GM18907 (cell line): ENCODE measurements around the gene DHX40.
"Not testable (repeated sequence)": the region's sequence is repeated elsewhere in the genome, so short reads cannot be mapped to it uniquely, and the experiment has no call there.

Experiments used
- ATAC-seq: cut with Tn5 transposase; IDR thresholded peaks from one replicate; pipeline ENCODE4 v1.9.1; 2021; ENCODE audit warnings: mild to moderate bottlenecking, moderate library complexity; ENCODE audit not compliant: unreplicated experiment

DHX40 gene

GRCh38 chr17:59558953-59559352, 6.5 kb upstream of the DHX40 start:
- ATAC-seq = no peak

- ATAC-seq = no peak
Measured at GRCh38 chr17:59561042-59561441, 4.4 kb upstream of the DHX40 start.

GRCh38 chr17:59565959-59566324, 532 bp downstream of the DHX40 start:
- peak; percentile 49 for ATAC-seq

GRCh38 chr17:59569151-59569550, 3.7 kb downstream of the DHX40 start:
- not testable (repeated sequence) for ATAC-seq

- no peak for ATAC-seq
Measured at GRCh38 chr17:59572301-59572924, 7.0 kb downstream of the DHX40 start.

GRCh38 chr17:59584168-59584567, 18.8 kb downstream of the DHX40 start:
- ATAC-seq = not testable (repeated sequence)

GRCh38 chr17:59600169-59600568, 34.8 kb downstream of the DHX40 start:
- ATAC-seq = no peak

GRCh38 chr17:59601130-59601529, 35.7 kb downstream of the DHX40 start:
- ATAC-seq = no peak

- ATAC-seq = no peak
Measured at GRCh38 chr17:59607061-59607460, 41.7 kb downstream of the DHX40 start.

GRCh38 chr17:59607817-59608403, 42.5 kb downstream of the DHX40 start:
- ATAC-seq = no peak

- no peak for ATAC-seq
Measured at GRCh38 chr17:59611503-59611902, 46.1 kb downstream of the DHX40 start.

GRCh38 chr17:59616253-59616920, 51.0 kb downstream of the DHX40 start:
- no peak for ATAC-seq

- no peak for ATAC-seq
Measured at GRCh38 chr17:59617156-59617732, 51.8 kb downstream of the DHX40 start.

- no peak for ATAC-seq
Measured at GRCh38 chr17:59619035-59619297, 53.6 kb downstream of the DHX40 start.

- ATAC-seq = peak; percentile 77
Measured at GRCh38 chr17:59619298-59620063, 54.1 kb downstream of the DHX40 start, which contains the start of gene CLTC. CLTC (plus strand) TSS chr17:59619895; CDS start chr17:59620132, 237 bp downstream.

- ATAC-seq = peak; percentile 10
Measured at GRCh38 chr17:59620064-59620359, 54.6 kb downstream of the DHX40 start.

- ATAC-seq = no peak
Measured at GRCh38 chr17:59620518-59621259, 55.3 kb downstream of the DHX40 start.

GRCh38 chr17:59621771-59622170, 56.4 kb downstream of the DHX40 start:
- no peak for ATAC-seq

GRCh38 chr17:59623151-59623550, 57.7 kb downstream of the DHX40 start:
- ATAC-seq = no peak

- ATAC-seq = no peak
Measured at GRCh38 chr17:59626756-59627155, 61.3 kb downstream of the DHX40 start.

- ATAC-seq = no peak
Measured at GRCh38 chr17:59627274-59627673, 61.9 kb downstream of the DHX40 start.
